ENCODE data around the gene OCEL1.

DNA sequence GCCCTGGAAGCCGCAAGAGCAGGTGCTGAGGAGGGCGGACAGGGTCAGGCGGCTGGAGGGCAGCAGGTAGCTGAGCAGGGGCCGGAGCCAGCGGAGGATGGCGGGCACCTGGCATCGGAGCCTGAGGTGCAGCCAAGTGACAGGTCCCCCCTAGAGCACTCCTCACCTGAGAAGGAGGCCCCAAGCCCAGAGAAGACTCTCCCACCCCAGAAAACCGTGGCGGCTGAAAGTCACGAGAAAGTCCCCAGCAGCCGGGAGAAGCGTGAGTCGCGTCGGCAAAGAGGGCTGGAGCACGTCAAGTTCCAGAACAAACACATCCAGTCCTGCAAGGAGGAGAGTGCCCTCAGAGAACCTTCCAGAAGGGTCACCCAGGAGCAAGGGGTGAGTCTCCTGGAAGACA lies 31.4 kb upstream of the OCEL1 start:
- TF ChIP-seq, protein P1, sequence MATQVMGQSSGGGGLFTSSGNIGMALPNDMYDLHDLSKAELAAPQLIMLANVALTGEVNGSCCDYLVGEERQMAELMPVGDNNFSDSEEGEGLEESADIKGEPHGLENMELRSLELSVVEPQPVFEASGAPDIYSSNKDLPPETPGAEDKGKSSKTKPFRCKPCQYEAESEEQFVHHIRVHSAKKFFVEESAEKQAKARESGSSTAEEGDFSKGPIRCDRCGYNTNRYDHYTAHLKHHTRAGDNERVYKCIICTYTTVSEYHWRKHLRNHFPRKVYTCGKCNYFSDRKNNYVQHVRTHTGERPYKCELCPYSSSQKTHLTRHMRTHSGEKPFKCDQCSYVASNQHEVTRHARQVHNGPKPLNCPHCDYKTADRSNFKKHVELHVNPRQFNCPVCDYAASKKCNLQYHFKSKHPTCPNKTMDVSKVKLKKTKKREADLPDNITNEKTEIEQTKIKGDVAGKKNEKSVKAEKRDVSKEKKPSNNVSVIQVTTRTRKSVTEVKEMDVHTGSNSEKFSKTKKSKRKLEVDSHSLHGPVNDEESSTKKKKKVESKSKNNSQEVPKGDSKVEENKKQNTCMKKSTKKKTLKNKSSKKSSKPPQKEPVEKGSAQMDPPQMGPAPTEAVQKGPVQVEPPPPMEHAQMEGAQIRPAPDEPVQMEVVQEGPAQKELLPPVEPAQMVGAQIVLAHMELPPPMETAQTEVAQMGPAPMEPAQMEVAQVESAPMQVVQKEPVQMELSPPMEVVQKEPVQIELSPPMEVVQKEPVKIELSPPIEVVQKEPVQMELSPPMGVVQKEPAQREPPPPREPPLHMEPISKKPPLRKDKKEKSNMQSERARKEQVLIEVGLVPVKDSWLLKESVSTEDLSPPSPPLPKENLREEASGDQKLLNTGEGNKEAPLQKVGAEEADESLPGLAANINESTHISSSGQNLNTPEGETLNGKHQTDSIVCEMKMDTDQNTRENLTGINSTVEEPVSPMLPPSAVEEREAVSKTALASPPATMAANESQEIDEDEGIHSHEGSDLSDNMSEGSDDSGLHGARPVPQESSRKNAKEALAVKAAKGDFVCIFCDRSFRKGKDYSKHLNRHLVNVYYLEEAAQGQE (tag by site-specific recombination; IDR thresholded peaks at IDR 0.05), result no peak
- TF ChIP-seq CTCF (tag by site-specific recombination; IDR thresholded peaks at IDR 0.05) (no peak), GLI4 (tag by site-specific recombination; IDR thresholded peaks at IDR 0.05) (no peak)
- TF ChIP-seq, protein P2, sequence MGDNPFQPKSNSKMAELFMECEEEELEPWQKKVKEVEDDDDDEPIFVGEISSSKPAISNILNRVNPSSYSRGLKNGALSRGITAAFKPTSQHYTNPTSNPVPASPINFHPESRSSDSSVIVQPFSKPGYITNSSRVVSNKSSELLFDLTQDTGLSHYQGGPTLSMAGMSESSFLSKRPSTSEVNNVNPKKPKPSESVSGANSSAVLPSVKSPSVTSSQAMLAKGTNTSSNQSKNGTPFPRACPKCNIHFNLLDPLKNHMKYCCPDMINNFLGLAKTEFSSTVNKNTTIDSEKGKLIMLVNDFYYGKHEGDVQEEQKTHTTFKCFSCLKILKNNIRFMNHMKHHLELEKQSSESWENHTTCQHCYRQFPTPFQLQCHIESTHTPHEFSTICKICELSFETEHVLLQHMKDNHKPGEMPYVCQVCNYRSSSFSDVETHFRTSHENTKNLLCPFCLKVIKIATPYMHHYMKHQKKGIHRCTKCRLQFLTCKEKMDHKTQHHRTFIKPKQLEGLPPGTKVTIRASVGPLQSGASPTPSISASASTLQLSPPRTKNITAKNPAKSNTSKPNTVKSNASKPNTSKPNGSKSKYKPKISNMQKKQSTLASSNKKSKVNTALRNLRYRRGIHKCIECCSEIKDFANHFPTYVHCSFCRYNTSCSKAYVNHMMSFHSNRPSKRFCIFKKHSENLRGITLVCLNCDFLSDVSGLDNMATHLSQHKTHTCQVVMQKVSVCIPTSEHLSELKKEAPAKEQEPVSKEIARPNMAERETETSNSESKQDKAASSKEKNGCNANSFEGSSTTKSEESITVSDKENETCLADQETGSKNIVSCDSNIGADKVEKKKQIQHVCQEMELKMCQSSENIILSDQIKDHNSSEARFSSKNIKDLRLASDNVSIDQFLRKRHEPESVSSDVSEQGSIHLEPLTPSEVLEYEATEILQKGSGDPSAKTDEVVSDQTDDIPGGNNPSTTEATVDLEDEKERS (tag by site-specific recombination; IDR thresholded peaks at IDR 0.05), result no peak

Data from HEK293 (cell line).